Stimulated activated CD8-positive, alpha-beta memory T cell treated with anti-CD3 and anti-CD28 coated beads, Interleukin-12 subunit alpha, Interleukin-12 subunit beta, amount 100 ng/mL, for 24 hours (primary cell): ENCODE results near the gene SUGP1.
"Not testable (repeated sequence)": the region's sequence is repeated elsewhere in the genome, so short reads cannot be mapped to it uniquely, and the experiment has no call there.

Experiments
- DNase-seq: peaks from one replicate; pipeline ENCODE4 v3.0.0-alpha.2; 2020; ENCODE audit errors: extremely low read depth

The SUGP1 gene

DNA sequence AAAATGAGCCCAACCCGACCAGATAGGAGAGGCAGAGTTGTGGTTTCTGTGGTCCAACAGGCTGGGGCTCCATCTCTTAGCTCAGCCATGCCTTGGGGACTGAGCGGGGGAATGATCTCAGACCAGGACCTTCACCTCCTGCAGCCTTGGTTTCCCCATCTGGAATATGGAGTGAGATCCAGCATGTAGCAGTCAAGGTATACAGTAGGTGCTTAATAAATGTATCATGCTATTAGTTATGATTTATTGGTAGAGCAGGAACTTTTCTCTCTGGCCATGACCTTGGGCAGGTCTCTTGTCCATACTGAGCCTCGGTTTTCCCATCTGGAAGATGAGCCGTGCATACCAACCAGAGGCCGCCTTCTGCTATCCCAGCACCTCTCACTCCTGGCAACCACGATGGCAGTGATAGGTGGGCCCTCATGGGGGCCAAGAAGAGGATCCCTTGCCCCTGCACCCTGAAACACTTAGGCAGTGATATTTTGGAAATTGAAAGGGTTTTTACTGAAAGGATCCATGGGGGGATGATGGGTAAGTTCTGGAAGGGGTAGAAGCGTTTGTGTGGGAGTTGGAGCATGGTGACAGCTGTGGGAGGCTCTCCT is 56.3 kb downstream of the SUGP1 start:
- no peak for DNase-seq

GRCh38 chr19:19262190-19263057 is 57.9 kb downstream of the SUGP1 start:
- no peak for DNase-seq

DNA sequence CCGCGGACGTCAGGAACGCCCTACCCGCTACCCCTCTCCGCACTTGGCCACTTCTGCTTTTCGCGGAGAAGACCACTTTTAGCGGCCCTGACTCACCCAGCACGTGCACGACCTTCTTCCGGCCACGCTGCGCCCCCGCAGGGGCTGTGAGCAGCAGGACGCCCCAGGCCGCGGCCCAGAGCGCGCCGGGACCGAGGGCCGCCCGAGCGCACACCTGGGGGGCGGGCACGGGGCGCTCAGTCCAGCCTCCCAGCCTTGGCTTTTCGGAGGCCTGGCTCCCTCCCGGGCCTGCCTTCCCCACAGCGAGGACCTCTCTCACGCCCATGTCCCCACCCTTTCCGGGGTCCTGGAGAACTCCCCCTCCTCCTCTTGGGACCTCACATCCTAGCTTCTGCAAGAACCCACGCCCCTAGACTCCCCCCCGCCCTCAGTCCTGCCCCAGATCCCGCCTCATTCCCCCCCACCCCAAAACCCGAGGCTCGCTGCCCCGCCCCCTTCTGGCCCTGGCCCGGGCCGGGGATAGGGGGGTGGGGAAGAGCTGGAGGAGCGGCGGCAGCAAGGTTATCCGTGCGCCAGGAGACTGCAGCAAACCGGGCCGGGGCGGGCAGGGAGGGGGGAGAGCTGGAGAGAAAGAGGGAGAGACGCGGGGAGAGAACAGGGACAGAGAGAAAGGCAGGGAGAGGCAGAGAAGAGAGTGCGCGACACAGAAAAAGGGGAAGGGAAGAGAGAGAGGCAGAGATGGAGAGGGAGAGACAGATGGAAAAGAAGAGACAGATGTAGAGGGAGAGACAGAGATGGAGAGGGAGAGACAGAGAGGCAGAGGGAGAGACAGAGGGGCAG is 58.7 kb downstream of the SUGP1 start:
- DNase-seq = no peak

DNA sequence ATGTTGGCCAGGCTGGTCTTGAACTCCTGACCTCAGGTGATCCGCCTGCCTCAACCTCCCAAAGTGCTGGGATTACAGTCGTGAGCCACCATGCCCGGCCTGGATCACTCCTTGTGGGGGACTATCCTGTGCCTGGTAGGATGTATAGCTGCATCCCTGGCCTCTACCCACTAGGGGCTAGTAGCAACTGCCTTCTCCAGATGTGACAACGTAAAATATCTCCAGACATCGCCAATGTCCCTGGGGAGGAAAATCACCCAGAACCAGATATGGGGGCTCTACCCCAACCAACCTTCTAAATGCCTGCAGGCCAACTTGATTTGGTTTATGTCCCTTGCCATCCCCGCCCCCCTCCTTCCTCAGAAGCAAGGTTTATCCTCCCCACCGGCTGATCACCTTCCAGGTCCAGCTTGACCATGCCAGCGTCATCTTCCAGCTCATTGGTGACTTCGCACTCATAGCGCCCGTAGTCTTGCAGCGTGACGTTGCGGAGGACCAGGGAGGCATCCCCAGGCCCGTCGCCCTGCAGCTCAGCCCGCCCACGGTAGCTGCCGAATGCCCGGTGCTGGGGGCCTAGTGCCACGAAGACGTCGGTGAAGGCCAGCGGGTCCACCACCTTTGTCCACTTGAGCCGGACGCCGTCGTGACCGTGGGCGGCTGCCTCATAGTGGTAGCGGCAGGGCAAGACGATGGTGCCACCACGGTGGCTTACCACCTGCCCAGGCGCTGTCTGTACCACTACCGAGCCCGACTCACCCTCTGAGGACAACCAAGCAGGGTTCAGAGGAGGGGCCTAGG is 59.7 kb downstream of the SUGP1 start:
- no peak for DNase-seq

DNA sequence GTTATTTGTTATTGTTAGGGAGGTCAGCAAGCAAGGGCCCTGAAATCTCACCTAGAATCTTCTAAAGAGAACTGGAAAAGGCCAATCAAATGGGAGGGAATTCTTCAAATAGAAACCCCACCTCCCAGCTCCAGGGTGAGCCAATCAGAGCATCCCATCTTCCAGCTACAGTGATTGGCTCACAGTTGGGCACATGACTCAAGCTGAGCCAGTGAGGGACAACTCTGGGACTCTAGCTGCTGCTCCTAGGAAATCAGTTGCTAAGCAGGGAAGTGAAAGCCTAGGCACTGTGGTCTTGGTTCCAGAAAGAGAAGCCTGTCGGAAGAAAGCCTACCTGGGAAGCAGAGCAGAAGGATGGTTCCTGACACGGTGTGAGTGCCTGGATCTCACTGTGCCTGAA is 60.6 kb downstream of the SUGP1 start:
- no peak for DNase-seq

DNA sequence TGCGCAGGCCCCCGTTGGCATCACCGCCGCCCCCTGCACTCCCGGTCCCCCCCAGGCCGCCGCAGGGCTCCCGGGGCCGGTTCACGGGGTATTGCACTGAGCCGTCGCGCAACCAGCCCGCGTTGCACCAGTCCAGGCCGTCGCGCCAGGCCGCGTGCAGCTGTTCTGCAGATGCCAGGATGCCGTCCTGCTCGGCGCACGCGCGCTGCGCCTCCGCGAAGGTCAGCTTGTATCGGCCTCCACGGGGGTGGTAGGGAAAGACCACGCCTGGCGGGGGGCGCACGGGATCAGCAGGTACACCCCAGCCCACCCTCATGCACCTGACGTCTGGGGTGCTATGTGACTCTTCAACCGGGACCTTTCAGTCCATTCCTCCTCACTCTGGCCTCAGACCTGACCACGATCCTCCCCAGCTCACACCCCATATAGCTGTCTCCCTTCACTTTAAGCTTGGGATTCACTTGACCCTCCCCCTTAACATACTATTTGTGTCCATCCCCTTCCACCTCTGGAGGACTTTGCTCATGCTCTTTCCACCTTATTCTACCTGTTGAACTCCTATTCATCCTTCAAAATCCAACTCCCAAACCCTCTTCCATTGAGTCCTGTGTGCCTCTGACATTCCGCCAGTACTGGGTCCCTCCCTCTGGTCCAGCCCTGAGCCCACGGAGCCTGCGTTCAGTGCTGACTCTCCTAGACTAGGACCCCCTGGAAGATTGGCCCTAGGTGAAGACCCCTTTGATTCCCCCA is 61.5 kb downstream of the SUGP1 start:
- DNase-seq = no peak

GRCh38 chr19:19257836-19258588 is 62.3 kb downstream of the SUGP1 start:
- no peak for DNase-seq

- no peak for DNase-seq
Measured at GRCh38 chr19:19257137-19257536, 63.2 kb downstream of the SUGP1 start.

DNA sequence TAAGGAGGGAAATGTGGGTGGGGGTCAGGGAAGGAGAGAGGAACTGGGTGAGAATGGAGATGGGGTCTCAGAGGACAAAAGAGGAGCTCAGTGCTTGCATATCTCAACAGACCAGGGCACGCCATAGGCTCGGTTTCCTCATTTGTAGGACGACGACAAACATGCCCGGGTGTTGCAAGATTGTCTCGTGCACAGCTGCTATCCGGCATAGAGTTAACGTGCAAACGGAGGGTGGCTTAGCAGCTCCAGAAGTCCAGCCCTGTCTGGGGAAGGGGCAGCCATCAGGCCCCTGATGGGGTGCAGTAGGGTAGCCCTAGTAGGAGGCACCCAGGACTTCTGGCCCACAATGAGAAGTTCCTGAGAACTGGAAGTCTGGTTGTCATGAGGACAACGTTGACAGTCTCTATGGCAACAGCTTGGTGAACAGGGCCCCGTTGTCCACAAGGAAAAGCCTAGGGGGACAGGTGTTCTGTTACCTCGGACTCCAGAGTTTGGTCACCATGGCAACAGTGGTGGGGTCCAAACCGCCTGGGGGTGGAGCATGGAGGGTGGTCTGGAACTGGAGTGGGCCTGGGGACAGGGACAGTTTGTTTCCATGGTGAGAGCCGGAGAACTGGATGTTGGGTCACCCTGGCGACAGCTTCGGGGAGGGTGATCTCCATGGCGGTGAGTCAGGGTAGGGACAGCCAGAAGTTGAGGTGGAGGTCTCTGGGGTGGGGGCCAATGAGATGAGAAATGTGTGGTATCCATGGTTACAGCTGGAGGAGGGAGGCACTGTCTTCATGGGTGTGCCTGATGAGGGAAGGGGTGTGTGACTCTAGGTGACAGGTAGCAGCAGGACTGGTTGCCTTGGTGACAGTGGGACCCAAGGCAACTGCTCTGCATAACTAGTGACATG is 64.0 kb downstream of the SUGP1 start:
- DNase-seq = no peak

DNA sequence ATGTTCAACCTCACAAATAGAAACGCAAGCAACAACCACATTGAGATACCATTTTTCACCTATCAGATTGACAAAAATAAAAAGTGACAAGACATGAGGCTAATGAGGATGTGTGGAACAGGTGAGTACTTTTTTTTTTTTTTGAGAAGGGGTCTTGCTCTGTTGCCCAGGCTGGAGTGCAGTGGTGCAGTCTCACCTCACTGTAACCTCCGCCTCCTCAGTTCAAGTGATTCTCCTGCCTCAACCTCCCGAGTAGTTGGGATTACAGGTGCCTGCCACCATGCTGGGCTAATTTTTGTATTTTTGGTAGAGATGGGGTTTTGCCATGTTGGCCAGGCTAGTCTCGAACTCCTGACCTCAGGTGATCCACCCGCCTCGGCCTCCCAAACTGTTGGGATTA is 66.9 kb downstream of the SUGP1 start:
- DNase-seq = not testable (repeated sequence)

DNA sequence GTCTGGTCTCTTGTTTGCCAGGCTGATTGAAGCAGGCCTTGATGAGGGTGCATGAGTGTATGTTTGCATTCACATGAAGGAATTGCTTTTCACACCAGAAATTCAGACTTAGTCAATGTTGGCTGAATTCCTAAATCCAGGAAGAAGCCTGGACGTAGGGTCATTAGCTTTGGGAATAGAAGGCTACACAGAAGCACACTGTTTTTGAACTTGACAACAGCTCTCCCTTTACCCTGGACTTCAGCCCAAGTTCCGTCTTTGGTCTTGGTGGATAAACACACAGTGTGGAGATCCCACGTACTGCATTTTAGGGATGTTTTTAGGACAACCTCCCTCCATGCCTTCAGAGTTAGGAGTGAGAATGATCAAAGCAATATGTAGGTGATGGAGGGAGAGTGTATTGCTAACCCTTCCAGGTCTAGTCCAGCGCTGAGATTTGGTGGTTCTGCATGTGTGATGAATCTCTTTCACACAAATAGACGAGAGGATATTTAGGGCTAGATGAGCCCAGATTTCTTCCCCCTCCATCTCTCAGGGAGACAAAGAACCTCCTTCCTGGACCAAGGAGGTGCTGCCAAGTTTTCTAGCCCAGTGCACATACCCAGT is 70.0 kb downstream of the SUGP1 start:
- DNase-seq = no peak

- no peak for DNase-seq
Measured at GRCh38 chr19:19240476-19240875, 79.8 kb downstream of the SUGP1 start.

- DNase-seq = no peak
Measured at GRCh38 chr19:19239675-19240074, 80.6 kb downstream of the SUGP1 start.

- no peak for DNase-seq
Measured at GRCh38 chr19:19238126-19238894, 82.0 kb downstream of the SUGP1 start.

GRCh38 chr19:19236173-19236572 is 84.1 kb downstream of the SUGP1 start:
- no peak for DNase-seq

GRCh38 chr19:19234220-19234816 is 86.0 kb downstream of the SUGP1 start:
- DNase-seq = no peak

- no peak for DNase-seq
Measured at GRCh38 chr19:19232261-19232721, 88.0 kb downstream of the SUGP1 start.
